GM19395 (cell line): Measurements from ENCODE around the gene SLC25A23.
"Not testable (repeated sequence)": the region's sequence is repeated elsewhere in the genome, so short reads cannot be mapped to it uniquely, and the experiment has no call there.

ENCODE experiments used
- ATAC-seq: cut with Tn5 transposase; IDR thresholded peaks from one replicate; pipeline ENCODE4 v1.9.1; 2021; ENCODE audit warnings: mild to moderate bottlenecking, moderate library complexity; ENCODE audit not compliant: unreplicated experiment

Gene SLC25A23

DNA sequence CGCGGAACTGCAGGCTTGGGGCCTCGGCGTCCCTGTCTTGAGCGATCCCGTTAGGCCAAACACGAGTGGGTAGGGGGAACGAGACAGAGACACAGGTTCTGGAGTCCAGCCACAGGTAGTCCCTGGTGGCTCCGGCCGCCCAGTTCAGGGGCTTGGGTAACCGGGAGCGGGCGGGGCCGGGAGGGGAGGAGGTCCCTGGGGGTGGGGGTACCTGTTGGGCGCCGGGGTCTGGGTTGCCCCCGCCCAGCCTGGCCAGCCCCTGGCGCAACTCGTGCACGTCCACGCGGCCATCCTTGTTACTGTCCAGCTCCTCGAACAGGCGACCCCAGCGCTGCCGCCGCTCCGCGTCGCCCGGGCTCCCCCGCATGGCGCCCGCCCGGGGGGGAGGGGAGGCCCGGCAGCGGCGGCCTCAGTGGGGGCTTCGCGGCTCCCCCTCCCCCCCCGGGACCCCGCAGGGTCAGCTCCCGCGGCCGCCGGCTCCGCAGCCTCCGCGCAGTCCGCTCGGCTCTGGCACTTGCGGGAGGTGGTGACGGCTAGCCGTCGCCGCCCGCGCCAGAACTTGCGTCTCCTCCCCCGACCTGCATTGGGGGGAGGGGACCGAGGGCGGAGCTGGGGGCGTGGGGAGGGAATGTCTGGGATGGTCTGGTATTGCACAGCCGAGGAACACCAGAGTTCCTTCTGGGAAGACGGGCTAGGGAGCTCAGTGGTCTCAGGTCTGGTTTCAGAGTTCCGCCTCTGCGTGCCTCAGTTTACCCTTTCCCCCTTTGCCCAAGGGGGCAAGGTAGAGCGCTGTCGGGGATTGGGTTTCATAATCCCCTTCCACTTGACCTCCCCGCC, at the start of gene SLC25A23:
Gene SLC25A23 (minus strand): TSS at position 531 of the 837 bp plus-strand sequence. CDS start 164 bp downstream, at position 367.
- no peak for ATAC-seq

DNA sequence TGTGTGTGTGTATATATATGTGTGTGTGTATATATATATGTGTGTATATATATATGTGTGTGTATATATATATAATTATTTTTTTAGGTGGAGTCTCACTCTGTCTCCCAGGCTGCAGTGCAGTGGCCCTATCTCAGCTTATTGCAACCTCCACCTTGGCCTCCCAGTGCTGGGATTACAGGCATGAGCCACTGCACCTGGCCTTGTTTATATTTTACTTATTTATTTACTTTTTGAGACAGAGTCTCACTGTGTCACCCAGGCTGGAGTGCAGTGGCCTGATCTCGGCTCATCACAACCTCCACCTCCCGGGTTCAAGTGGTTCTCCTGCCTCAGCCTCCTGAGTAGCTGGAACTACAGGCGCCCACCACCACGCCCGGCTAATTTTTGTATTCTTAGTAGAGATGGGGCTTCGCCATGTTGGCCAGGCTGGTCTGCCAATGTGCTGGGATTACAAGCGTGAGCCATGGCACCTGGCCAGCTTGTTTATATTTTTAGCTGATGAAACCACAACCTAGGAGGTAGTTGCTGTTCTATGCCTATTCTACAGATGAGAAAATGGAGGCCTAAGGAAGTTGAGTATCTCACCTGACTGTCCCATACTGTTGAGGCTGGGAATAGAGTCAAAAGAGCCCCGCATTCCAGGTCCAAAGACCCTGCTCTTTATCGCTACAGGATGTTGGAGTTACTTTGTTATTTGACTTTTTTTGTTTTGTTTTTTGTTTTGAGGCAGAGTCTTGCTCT, 48.6 kb upstream of the SLC25A23 start:
- ATAC-seq, result not testable (repeated sequence)

DNA sequence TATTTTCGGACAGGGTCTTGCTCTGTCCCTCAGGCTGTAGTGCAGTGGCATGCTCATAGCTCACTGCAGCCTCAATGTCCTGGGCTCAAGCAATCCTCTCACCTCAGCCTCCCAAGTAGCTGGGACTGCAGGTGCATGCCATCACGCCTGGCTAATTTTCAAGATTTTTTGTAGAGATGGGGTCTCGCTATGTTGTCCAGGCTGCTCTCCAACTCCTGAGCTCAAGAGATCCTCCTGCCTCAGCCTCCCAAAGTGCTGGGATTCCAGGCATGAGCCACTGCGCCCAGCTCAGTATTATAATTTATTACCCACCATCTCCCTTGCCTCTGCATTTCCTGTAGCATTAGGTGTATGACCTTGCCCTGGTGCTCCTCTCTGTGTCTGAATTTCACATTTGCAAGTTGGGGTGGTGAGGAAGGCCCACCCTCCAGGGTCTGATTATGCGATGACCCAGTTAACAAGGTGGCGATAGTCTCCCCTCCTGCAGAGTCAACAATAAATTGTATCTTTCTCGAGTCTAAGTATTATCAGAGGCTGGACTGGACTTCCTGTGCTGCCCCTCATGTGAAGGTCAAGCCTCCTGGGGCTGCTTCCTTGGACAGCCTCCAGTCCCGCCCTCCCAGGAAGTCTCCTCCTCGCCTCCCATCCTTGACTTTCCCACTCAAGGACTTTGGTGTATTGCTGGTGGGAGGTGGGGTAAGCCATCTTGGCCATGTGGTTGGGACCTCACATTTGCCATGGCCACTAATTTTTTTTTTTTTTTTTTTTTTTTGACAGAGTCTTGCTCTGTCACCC, 44.0 kb upstream of the SLC25A23 start:
- no peak for ATAC-seq

DNA sequence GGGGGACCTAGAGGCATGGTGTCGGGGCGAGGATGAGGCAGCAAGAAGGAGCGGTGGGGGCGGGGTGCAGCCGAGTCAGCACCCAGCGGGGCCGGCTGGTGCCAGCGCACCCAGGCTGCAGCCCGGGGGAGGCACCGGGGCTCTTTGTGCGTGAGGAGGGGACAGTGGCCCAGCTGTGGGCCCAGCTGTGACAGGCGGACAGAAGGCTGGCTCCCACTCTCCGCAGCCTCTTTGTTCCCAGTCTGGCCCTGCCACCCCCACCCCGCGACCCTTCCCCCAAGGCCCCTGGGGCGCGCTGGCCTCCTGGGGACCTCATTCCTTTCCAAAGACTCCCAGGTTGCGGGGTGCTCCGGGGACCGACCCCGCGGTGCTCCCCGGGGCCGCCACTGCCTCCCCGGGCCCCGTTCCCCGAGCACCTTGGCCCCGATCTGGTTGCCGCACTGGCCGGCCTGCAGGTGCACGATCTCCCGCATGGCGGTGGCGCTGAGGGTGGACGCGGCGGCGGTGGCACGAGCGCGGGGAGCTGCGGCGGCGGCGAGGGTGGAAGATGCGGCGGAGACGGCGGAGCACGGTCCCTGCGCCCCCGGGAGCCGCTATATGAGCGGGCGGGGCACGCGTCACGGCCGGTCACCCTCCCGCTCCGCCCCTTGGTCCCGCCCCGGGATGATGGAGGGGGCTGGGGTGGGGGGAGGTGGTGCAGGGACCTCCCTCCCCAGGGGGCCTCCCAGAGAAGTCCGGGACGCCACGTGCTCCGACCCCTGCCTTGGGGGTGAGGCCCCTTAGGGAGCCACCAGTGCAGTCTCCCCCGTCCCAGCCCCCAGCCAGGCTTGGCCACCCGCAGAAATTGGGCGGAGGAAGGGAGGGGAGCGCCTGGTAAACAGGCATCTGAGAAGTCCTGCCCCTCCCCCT, 42.4 kb upstream of the SLC25A23 start, which contains the start of gene TUBB4A:
Gene TUBB4A (minus strand): TSS at position 570 of the 909 bp plus-strand sequence. CDS start 97 bp downstream, at position 473.
- no peak for ATAC-seq

DNA sequence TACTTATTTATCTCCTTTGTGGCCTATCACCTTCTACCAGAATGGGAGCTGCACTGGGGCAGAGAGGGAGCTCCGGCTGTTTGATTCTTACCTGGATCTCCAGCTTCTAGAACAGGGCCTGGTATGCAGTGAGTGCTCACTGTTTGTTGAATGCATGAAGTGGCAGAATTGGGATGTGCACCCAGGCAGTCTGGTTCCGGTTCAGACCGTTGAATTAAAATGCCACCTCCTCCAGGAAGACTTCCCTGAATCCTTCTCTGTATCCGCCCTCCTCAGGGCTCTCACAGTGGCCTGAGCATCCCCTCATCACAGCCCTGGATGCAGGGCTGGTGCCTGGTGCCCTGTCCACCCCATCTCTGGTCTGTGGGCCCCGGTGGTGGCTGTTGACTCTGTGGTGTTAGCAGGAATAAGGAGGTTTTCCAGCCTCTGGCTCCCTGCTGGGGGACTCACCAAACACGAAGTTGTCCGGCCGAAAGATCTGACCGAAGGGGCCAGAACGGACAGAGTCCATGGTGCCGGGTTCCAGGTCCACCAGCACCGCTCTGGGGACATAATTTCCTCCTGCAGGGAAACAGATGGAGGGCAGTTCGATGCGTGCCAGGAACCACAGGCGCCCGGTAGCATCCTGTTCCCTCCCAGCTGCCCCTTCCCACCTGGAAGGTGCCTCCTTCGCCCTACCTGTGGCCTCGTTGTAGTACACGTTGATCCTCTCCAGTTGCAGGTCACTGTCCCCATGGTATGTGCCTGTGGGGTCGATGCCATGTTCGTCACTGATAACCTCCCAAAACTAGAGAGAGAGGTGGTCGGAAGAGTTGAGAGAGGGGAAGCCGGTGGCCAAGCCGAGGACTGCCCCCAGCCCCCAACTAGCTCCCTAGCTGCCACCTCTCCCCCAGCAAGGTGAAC, 41.5 kb upstream of the SLC25A23 start:
- no peak for ATAC-seq

DNA sequence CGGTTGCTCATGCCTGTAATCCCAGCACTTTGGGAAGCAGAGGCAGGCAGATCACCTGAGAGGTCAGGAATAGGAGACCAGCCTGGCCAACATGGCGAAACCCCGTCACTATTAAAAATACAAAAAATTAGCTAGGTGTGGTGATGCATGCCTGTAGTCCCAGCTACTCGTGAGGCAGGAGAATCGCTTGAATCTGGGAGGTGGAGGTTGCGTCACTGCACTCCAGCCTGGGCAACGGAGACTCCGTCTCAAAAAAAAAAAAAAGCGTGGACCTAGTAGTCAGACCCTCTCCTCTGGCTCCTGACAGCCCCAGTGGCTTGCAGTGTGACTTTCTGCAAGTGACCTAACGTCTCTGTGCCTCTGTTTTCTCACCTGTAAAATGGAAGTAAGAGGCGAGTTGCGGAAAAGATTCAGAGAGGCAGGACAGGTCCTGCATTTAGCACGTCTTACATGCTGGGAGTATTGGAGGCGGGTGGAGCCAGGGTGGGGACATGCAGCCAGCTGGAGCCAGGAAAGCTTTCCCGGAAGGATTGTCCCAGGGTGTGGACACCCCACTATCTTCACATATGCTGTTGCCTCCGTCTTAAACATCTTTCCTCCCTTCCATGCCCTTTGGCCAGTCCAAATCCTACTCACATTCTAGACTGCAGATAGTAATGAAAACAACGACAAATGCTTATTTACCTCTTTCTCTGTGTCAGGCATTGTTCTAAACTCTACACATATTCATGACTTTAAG, 39.6 kb upstream of the SLC25A23 start:
- ATAC-seq, result no peak

DNA sequence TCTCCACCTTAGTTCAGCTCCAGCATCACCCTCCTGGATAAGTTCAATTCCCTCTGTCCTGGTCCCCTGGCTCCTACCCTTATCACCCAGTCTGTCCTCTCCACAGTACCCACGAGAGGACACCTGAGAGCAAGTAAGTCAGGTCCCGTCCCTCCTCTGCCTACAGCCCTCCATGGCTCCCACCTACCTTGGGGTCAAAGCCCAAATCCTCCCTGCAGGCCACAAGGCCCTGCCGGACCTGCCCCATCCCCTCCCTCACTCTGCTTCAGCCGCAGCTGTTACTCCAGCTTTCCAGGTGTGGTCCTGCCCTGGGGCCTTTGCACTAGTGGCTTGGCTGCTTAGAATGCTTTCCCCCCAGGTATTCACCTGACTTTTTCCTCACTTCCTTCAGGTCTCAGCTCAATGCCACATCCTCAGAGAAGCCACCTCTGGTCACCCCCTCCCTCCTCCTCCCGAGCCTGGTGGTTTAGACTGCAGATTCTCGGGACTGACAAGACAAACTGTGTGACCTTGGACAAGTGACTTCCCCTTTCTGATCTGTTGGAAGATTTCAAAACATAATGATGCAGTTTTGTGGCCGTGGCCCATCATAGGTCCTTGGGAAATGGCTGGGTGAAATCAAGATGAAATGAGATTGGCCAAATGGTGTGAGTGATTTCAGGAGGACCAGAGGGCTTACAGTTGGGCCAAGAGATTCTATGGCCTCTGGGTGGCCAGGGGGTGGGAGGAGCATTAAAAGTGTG, 38.9 kb upstream of the SLC25A23 start:
- no peak for ATAC-seq

DNA sequence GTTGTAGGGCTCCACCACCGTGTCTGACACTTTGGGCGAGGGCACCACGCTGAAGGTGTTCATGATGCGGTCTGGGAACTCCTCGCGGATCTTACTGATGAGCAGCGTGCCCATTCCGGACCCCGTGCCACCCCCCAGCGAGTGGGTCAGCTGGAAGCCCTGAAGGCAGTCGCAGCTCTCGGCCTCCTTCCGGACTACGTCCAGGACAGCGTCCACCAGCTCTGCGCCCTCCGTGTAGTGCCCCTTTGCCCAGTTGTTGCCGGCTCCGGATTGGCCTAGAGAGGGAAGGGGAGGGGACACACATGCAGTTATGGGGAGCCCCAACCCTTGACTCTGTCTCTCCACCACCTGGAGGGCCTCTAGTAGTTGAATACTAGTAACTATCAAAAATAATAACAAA, 36.4 kb upstream of the SLC25A23 start:
- ATAC-seq, result no peak

DNA sequence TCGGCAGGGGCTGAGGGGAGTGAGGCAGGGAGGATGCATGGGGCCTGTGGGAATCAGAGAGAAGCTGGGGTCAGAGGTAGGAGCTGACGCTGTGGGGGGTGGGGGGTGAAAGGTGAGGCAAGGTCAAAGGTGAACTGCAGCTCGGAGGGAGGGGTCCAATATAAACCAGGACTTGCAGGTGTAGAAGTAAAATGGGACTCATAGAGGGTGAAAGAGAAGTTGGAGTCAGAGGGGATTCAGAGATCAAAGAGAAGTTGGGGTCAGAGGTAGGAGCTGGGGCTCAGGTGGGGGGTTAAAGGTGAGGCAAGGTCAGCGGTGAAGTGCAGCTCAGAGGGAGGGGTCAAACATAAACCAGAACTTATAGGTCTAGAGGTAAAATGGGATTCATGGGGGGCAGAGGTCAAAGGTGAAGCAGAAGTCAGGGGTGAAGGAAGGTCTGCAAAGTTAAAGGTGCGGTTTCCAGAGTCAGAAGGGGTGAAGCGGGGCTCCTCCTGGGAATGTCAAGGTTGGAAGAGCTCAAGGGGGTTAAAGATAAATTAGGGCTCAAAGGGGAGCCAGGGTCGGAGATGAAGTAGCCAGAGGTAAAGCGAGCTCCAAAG, 34.9 kb upstream of the SLC25A23 start:
- ATAC-seq, result no peak

DNA sequence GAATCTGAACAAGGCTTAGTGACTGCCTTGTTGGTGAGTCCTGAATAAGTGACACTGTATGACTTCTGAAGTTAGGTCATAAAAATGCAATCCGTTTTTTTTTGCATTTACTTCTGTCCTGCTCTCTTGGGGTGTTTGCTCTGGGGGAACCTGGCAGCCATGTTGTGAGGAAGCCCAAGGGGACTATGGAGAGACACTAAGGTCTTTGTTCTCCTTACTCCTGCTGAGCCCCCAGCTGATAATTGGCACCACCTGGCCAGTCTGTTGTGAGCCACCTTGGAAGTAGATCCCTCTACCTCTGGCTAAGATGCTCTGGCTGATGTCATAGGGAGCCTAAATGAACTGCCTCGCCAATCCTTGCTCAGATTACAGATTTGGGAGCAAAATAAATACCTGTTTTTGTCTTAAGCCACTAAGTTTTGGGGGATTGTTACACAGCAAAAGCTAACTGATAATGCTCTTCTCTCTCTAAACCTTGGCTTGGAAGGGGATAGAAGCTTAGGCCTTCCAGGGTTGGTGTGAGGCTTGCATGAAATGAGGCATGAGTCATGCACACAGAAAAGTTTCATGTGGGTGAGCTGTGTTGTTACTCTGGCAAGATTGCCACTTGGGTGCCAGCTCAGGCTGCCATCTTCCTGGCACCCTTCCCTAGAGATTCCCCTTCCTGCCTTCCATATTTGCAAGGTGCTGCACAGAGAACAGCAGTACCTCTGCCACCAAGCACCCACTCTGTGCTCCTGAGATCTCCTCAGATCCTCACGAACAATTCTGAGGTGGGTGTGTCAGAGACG, 32.4 kb upstream of the SLC25A23 start:
- ATAC-seq, result no peak

DNA sequence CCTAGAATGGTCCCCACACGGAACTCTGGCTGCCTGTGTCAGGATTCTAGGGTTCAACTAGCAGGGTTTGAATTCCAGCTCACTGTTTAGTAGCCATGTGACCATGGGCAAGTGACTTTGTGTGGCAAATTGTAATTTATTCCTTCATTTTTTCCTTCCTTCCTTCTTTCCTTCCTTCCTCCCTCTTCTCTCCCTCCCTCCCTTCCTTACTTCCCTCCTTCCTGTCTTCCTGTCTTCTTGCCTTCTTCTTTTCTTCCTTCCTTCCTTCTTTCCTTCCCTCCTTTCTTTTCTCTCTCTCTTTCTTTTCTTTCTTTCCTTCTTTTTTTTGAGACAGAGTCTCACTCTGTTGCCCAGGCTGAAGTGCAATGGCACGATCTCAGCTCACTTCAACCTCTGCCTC, 30.5 kb upstream of the SLC25A23 start:
- no peak for ATAC-seq

DNA sequence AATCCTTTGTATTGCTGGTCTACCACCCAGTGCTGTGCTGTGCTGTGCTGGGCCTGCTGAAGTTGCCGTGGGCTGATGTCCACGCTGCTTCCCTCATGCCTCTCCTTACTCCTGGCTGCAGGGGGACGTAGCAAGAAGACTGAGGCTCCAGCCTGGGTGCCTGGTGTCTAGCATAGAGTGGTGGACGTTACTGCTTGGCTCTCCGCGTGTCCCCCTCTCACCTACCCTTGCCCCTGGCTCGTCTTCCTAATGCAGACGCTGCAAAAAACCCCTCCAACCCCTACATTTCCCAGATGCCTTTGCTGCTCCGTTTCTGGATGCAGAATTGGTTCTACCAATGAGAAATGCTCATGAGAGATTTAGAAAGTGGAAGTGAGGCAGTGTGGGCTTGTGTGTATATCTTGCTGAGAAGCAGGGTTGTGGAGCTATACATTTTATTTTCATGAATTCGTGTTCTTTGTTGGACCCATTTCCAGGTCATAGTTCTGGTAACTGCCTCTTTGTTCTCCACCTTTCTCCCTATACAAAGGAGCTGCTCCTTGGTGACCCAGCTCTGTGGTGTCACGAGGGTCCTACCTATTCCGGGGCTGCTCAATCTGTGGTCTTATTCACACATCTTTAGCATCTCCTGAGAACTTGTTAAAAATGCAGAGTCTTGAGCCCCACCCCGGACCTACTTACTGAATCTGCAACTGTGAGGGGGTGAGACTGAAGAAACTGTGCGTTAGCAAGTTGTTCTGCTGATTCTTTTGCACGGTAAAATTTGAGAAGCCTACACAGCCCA, 29.9 kb upstream of the SLC25A23 start:
- peak; percentile 75 for ATAC-seq

DNA sequence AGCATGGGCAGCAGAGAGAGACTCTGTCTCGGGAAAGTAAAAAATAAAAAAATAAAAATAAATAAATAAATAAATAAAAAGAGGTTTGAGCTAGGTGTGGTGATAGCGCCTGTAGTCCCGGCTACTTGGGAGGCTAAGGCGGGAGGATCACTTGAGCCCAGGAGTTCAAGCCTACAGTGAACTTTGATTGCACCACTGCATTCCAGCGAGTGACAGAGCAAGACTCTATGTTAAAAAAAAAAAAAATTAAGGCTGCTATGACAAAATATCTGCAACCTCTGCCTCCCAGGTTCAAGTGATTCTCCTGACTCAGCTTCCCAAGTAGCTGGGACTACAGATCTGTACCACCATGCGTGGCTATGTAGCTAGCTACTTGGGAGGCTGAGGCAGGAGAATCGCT, 25.2 kb upstream of the SLC25A23 start:
- ATAC-seq, result no peak

DNA sequence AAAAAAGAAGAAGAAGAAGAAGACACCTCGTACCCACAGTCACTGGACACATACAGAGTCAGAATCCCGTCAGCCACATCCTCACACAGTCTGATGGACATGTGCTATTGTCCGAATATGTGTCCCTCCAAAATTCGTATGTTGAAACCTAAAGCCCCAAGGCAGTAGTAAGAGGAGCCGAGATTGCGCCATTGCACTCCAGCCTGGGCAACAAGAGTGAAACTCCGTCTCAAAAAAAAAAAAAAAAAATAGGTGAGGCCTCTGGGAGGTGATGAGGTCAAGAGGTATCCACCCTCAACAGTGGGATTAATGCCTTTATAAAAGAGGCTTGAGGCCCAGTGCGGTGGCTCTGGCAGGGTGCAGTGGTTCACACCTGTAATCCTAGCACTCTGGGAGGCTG, 24.6 kb upstream of the SLC25A23 start:
- ATAC-seq, result no peak

DNA sequence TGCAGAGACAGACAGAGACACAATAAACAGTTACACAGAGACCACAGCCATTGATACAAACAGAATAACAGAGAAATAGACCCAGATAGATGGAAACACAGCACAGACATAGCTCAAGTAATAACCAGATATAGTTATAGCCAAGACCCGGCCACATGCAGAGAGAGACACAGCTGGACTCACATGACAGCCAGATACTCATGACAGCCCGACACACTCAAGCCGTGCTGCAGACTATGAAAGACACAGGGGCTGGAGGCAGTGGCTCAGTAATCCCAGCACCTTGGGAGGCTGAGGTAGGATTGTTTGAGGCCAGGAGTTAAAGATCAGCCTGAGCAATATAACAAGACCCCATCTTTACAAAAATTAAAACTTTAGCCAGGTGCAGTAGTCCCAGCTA, 23.6 kb upstream of the SLC25A23 start:
- ATAC-seq, result no peak

DNA sequence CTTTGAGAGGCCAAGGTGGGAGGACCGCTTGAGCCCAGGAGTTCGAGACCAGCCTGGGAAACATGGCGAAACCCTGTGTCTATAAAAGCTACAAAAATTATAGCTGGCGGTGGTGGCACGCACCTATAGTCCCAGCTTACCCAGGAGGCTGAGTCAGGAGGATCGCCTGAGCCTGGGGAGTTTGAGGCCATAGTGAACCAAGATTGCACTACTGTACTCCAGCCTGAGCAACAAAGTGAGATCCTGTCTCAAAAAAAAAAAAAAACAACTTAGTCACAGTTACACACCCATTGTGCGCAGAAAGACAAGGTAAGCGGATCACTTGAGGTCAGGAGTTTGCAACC, 22.7 kb upstream of the SLC25A23 start:
- no peak for ATAC-seq
